Neural cell (in vitro differentiated cells): ENCODE measurements around the gene CENPQ. TPM values are rescaled to one million over a fixed set of nuclear protein-coding genes. Genes with fewer than 3 reads are reported as not detected.

ENCODE experiments used
- H2AFZ ChIP-seq: fragments of 200-600, 300-800 bp; sonication (generic), shearing (Covaris generic); 2 replicates; pipeline ENCODE4 v1.6.0; 2014; ENCODE audit warnings: low read depth, mild to moderate bottlenecking, antibody characterized with exemption, low read length, moderate library complexity
- H3F3A ChIP-seq: fragments of 200-600 bp; shearing (Covaris generic); 2 replicates; pipeline ENCODE4 v1.6.1; 2016; ENCODE audit warnings: mild to moderate bottlenecking, moderate library complexity, mixed read lengths, antibody characterized with exemption, low read length; ENCODE audit not compliant: insufficient read depth, poor library complexity, severe bottlenecking
- H3K27ac ChIP-seq: fragments of 200-600, 300-800 bp; sonication (generic), shearing (Covaris generic); 2 replicates; pipeline ENCODE4 v1.5.1; 2014; ENCODE audit warnings: mild to moderate bottlenecking, low read length, moderate library complexity
- H3K27me3 ChIP-seq: fragments of 300-800, 200-600 bp; sonication (generic), shearing (Covaris generic); 2 replicates; pipeline ENCODE4 v1.6.0; 2014; ENCODE audit warnings: mild to moderate bottlenecking, low read depth, low read length, moderate library complexity; ENCODE audit not compliant: insufficient read depth
- H3K36me3 ChIP-seq: fragments of 300-800, 200-600 bp; sonication (generic), shearing (Covaris generic); 2 replicates; pipeline ENCODE4 v1.5.1; 2014; ENCODE audit warnings: mild to moderate bottlenecking, antibody characterized with exemption, low read length, moderate library complexity; ENCODE audit not compliant: insufficient read depth
- H3K4me2 ChIP-seq: fragments of 300-800, 200-600 bp; sonication (generic), shearing (Covaris generic); 2 replicates; pipeline ENCODE4 v1.6.0; 2014; ENCODE audit warnings: mild to moderate bottlenecking, low read length
- H3K4me3 ChIP-seq: fragments of 300-800, 200-600 bp; sonication (generic), shearing (Covaris generic); 2 replicates; pipeline ENCODE4 v1.5.1; 2014; ENCODE audit warnings: mild to moderate bottlenecking, low read length, moderate library complexity
- H3K79me2 ChIP-seq: fragments of 200-600 bp; shearing (Covaris generic); replicated peaks from 2 replicates; pipeline ENCODE4 v1.6.0; 2014; ENCODE audit warnings: mild to moderate bottlenecking, low read length, moderate library complexity; ENCODE audit not compliant: insufficient read depth
- H3K9ac ChIP-seq: fragments of 300-800, 200-600 bp; sonication (generic), shearing (Covaris generic); 2 replicates; pipeline ENCODE4 v1.6.1; 2016; ENCODE audit warnings: mild to moderate bottlenecking, low read length, mixed read lengths
- H3K9me2 ChIP-seq: fragments of 200-600 bp; shearing (Covaris generic); 2 replicates; pipeline ENCODE4 v1.6.1; 2016; ENCODE audit warnings: mild to moderate bottlenecking, low read length, mixed read lengths; ENCODE audit not compliant: insufficient read depth
- H3K9me3 ChIP-seq: fragments of 200-600, 300-800 bp; sonication (generic), shearing (Covaris generic); 2 replicates; pipeline ENCODE4 v1.6.1; 2016; ENCODE audit warnings: mild to moderate bottlenecking, mixed run types, low read length, moderate library complexity, mixed read lengths
- H4K20me1 ChIP-seq: fragments of 200-600 bp; shearing (Covaris generic); 2 replicates; pipeline ENCODE4 v1.6.1; 2016; ENCODE audit warnings: mild to moderate bottlenecking, mixed run types; ENCODE audit not compliant: insufficient read depth
- CTCF ChIP-seq: fragments of 450-650 bp; IDR thresholded peaks from 2 replicates; pipeline ENCODE4 v1.5.1; 2014; ENCODE audit warnings: antibody characterized with exemption, mild to moderate bottlenecking, moderate library complexity; ENCODE audit not compliant: poor library complexity, severe bottlenecking
- EP300 ChIP-seq: fragments of 450-650 bp; conservative IDR thresholded peaks from 2 replicates; pipeline ENCODE4 v1.6.1; 2014; ENCODE audit warnings: antibody characterized with exemption, mild to moderate bottlenecking, moderate library complexity; ENCODE audit not compliant: poor library complexity, severe bottlenecking
- EZH2 ChIP-seq: fragments of 200-600, 300-800 bp; shearing (Covaris generic), sonication (generic); IDR thresholded peaks from 2 replicates; pipeline ENCODE4 v1.6.1; 2014; ENCODE audit warnings: antibody characterized with exemption, low read length, borderline replicate concordance, mild to moderate bottlenecking; ENCODE audit not compliant: insufficient read depth, poor library complexity, severe bottlenecking
- MXI1 ChIP-seq: fragments of 450-650 bp; conservative IDR thresholded peaks from 2 replicates; pipeline ENCODE4 v1.6.1; 2014; ENCODE audit warnings: antibody characterized with exemption, mild to moderate bottlenecking; ENCODE audit not compliant: poor library complexity, severe bottlenecking
- POLR2AphosphoS5 ChIP-seq: IDR thresholded peaks from 2 replicates; pipeline ENCODE4 v1.6.1; 2012
- RAD21 ChIP-seq: fragments of 450-650 bp; conservative IDR thresholded peaks from 2 replicates; pipeline ENCODE4 v1.6.1; 2014; ENCODE audit warnings: antibody characterized with exemption, mild to moderate bottlenecking, moderate library complexity
- REST ChIP-seq: IDR thresholded peaks from 2 replicates; pipeline ENCODE4 v1.6.1; 2012; ENCODE audit warnings: borderline replicate concordance
- SMC3 ChIP-seq: fragments of 450-650 bp; conservative IDR thresholded peaks from 2 replicates; pipeline ENCODE4 v1.6.1; 2014; ENCODE audit warnings: antibody characterized with exemption, mild to moderate bottlenecking, moderate library complexity; ENCODE audit not compliant: poor library complexity
- TAF1 ChIP-seq: IDR thresholded peaks from 2 replicates; pipeline ENCODE4 v1.6.1; 2012; ENCODE audit warnings: low read depth
- polyA plus RNA-seq: library from polyadenylated mRNA; depleted of rRNA; stranded (reverse); fragments of >200 nt; gene quantifications from 2 replicates; pipeline ENCODE4 v1.2.3, GENCODE V29; 2014

Gene CENPQ
- polyA plus RNA-seq, 1 donor from 2014 or later = 8.8 TPM

- Histone ChIP-seq H3K4me3 (no peak overlapping the region), H3K27me3 (no peaks in the 10 kb centered on the region), H3K27ac (no peak overlapping the region), H4K20me1 (no peaks in the 10 kb centered on the region), H3K9me3 (no peaks in the 10 kb centered on the region), H3K9me2 (no peaks in the 10 kb centered on the region), H3K79me2 (no peaks in the 10 kb centered on the region), H3K9ac (no peak overlapping the region), H3K36me3 (peaks cover 10% of the 10 kb centered on the region), H2AFZ (no peak overlapping the region), H3K4me2 (no peak overlapping the region), H3F3A (no peaks in the 10 kb centered on the region)
- TF ChIP-seq EZH2 = no peak
- no peak for TF ChIP-seq TAF1
- TF ChIP-seq MXI1 = no peak
- TF ChIP-seq REST = no peak
- no peak for TF ChIP-seq POLR2AphosphoS5
- TF ChIP-seq CTCF = no peak
Observed at GRCh38 chr6:49430866-49431265, 32.3 kb upstream of the CENPQ start.

- Histone ChIP-seq H3K79me2 (no peaks in the 10 kb centered on the region), H3K9me3 (no peaks in the 10 kb centered on the region), H3K9me2 (no peaks in the 10 kb centered on the region), H3K27ac (no peak overlapping the region), H3K36me3 (peaks cover 18% of the 10 kb centered on the region), H2AFZ (no peak overlapping the region), H3K27me3 (no peaks in the 10 kb centered on the region), H3K4me3 (no peak overlapping the region), H3K9ac (no peak overlapping the region), H4K20me1 (no peaks in the 10 kb centered on the region), H3K4me2 (no peak overlapping the region), H3F3A (no peaks in the 10 kb centered on the region)
- TF ChIP-seq RAD21 (no peak), EZH2 (no peak), REST (no peak), TAF1 (no peak), MXI1 (no peak), EP300 (no peak), POLR2AphosphoS5 (no peak), SMC3 (peak; percentile 34), CTCF (peak; percentile 42)
Observed at GRCh38 chr6:49453221-49453620, 9.9 kb upstream of the CENPQ start.
